ENCODE measurements around the gene TTL. TPM values are rescaled to one million over a fixed set of nuclear protein-coding genes. Genes with fewer than 3 reads are reported as not detected.

TTL gene
- total RNA-seq, 1 experiment from 2014 or later: 53.7 TPM

DNA sequence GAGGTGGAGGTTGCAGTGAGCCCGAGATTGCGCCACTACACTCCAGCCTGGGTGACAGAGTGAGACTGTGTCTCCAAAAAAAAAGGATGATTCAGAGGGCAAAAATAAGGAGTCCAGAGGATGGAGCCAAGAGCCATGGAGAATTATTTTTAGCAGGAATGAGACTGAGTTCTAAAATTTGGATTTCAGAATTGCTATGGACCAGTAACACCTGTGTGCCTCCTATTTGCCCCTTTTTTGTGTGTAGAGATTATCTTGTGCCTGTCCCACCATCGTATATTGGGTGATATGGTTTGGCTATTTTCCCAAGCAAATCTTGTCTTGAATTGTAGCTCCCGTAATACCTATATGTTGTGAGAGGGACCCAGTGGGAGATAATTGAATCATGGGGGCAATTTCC is 32.1 kb upstream of the TTL start:
- intact Hi-C loops (cut with micrococcal nuclease): no loop called here
- no peaks in the 10 kb centered on the region for H3K27me3 Mint-ChIP-seq (ENCODE audit: insufficient read depth, unreplicated experiment)
- no peak overlapping the region for H3K4me3 Mint-ChIP-seq (ENCODE audit: unreplicated experiment)
- no peak for DNase-seq (ENCODE audit: unreplicated experiment)
- no peaks in the 10 kb centered on the region for H3K4me1 Mint-ChIP-seq (ENCODE audit: insufficient read depth, unreplicated experiment)
- TF ChIP-seq, protein P1, sequence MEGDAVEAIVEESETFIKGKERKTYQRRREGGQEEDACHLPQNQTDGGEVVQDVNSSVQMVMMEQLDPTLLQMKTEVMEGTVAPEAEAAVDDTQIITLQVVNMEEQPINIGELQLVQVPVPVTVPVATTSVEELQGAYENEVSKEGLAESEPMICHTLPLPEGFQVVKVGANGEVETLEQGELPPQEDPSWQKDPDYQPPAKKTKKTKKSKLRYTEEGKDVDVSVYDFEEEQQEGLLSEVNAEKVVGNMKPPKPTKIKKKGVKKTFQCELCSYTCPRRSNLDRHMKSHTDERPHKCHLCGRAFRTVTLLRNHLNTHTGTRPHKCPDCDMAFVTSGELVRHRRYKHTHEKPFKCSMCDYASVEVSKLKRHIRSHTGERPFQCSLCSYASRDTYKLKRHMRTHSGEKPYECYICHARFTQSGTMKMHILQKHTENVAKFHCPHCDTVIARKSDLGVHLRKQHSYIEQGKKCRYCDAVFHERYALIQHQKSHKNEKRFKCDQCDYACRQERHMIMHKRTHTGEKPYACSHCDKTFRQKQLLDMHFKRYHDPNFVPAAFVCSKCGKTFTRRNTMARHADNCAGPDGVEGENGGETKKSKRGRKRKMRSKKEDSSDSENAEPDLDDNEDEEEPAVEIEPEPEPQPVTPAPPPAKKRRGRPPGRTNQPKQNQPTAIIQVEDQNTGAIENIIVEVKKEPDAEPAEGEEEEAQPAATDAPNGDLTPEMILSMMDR (IDR thresholded peaks at IDR 0.05; ENCODE audit: unreplicated experiment): no peak
- H3K27ac Mint-ChIP-seq (ENCODE audit: low read depth, unreplicated experiment): no peak overlapping the region
- peaks cover 10% of the 10 kb centered on the region for H3K9me3 Mint-ChIP-seq (ENCODE audit: unreplicated experiment)
- CTCF ChIA-PET: no interaction called here
- POLR2A ChIA-PET: no interaction called here
- H3K36me3 Mint-ChIP-seq (ENCODE audit: insufficient read depth, unreplicated experiment): no peaks in the 10 kb centered on the region
- no TSS peak for BruUV-seq (replicated peaks)

DNA sequence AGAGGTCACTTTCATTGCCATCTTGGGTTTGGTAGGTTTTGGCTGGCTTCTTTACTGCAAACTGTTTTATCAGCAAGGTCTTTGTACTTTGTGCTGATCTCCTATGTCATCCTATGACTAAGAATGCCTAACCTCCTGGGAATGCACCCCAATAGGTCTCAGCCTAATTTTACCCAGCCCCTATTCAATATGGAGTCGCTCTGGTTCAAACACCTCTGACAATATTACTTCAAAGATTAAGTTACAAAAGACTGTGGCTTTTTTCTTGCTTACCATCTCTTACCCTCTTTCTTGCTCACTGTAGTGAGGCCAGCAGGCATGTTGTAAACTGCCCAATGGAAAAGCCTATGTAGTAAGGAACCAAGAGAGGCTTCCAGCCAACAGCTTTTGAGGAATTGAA is 30.6 kb upstream of the TTL start:
- CTCF ChIA-PET: interaction anchor here (0.7 kb wide), 1 partner anchor 508 kb away, joined by 3 read pairs; no protein-coding TSS in a partner anchor
- Mint-ChIP-seq H3K27ac (ENCODE audit: low read depth, unreplicated experiment) (no peak overlapping the region), H3K4me1 (ENCODE audit: insufficient read depth, unreplicated experiment) (no peaks in the 10 kb centered on the region), H3K9me3 (ENCODE audit: unreplicated experiment) (peaks cover 10% of the 10 kb centered on the region), H3K27me3 (ENCODE audit: insufficient read depth, unreplicated experiment) (no peaks in the 10 kb centered on the region), H3K4me3 (ENCODE audit: unreplicated experiment) (no peak overlapping the region), H3K36me3 (ENCODE audit: insufficient read depth, unreplicated experiment) (no peaks in the 10 kb centered on the region)
- POLR2A ChIA-PET: no interaction called here
- TF ChIP-seq, protein P1 (IDR thresholded peaks at IDR 0.05; ENCODE audit: unreplicated experiment): no peak
- no peak for DNase-seq (ENCODE audit: unreplicated experiment)
- no TSS peak for BruUV-seq (replicated peaks)
- intact Hi-C loops (cut with micrococcal nuclease): no loop called here

DNA sequence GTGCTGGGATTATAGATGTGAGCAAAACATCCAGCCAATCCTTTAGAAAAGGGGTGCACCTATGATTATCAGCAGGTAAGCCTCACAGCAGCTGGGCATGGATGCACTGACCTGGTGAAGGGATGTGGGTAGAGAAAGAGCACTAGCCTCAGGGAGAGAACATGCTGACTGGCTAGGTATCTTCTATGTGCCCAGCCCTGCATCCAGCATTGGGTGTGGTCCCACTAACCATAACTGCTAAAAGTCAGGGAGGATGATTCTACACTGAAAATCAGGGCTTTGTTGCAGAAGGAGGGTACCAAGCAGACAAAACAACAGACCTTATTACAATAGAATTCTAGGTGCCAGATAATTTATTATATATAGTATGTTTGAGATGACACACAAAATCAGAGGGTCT is 27.4 kb upstream of the TTL start:
- POLR2A ChIA-PET: no interaction called here
- DNase-seq (ENCODE audit: unreplicated experiment): no peak
- no TSS peak for BruUV-seq (replicated peaks)
- H3K4me3 Mint-ChIP-seq (ENCODE audit: unreplicated experiment): no peak overlapping the region
- TF ChIP-seq, protein P1 (IDR thresholded peaks at IDR 0.05; ENCODE audit: unreplicated experiment): no peak
- H3K4me1 Mint-ChIP-seq (ENCODE audit: insufficient read depth, unreplicated experiment): no peaks in the 10 kb centered on the region
- H3K27me3 Mint-ChIP-seq (ENCODE audit: insufficient read depth, unreplicated experiment): no peaks in the 10 kb centered on the region
- CTCF ChIA-PET: interaction anchor here (0.5 kb wide), 1 partner anchor 222 kb away, joined by 3 read pairs; no protein-coding TSS in a partner anchor
- no peak overlapping the region for H3K27ac Mint-ChIP-seq (ENCODE audit: low read depth, unreplicated experiment)
- peaks cover 10% of the 10 kb centered on the region for H3K9me3 Mint-ChIP-seq (ENCODE audit: unreplicated experiment)
- no peaks in the 10 kb centered on the region for H3K36me3 Mint-ChIP-seq (ENCODE audit: insufficient read depth, unreplicated experiment)
- intact Hi-C loops (cut with micrococcal nuclease): no loop called here

DNA sequence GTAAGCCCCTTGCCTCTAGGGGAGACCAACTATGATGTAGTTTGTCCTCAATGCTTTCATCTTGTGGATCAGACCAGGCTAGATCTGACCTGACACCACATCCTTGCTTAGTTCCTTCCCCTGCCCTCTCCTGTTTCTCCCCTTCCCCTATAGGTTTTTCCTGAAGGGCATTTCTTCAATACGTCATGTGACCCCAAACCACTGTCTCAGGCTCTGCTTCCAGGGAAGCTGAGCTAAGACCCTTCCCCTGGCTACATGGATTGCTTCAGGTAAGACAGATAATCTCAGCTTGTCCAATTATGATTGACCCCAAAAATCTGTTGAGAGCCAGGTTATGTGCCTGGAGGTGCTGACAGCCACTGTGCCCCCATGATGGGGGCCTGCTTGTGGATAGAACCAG is 22.6 kb upstream of the TTL start:
- DNase-seq (ENCODE audit: unreplicated experiment): no peak
- TF ChIP-seq, protein P1 (IDR thresholded peaks at IDR 0.05; ENCODE audit: unreplicated experiment): no peak
- intact Hi-C loops (cut with micrococcal nuclease): no loop called here
- no peaks in the 10 kb centered on the region for H3K9me3 Mint-ChIP-seq (ENCODE audit: unreplicated experiment)
- H3K27ac Mint-ChIP-seq (ENCODE audit: low read depth, unreplicated experiment): no peak overlapping the region
- POLR2A ChIA-PET: no interaction called here
- no TSS peak for BruUV-seq (replicated peaks)
- H3K4me3 Mint-ChIP-seq (ENCODE audit: unreplicated experiment): no peak overlapping the region
- CTCF ChIA-PET: interaction anchor here (0.7 kb wide), 1 partner anchor 428 kb away, joined by 3 read pairs; no protein-coding TSS in a partner anchor
- H3K27me3 Mint-ChIP-seq (ENCODE audit: insufficient read depth, unreplicated experiment): peaks cover 19% of the 10 kb centered on the region
- no peaks in the 10 kb centered on the region for H3K4me1 Mint-ChIP-seq (ENCODE audit: insufficient read depth, unreplicated experiment)
- no peaks in the 10 kb centered on the region for H3K36me3 Mint-ChIP-seq (ENCODE audit: insufficient read depth, unreplicated experiment)

Measured in MCF 10A (cell line).